Naive thymus-derived CD4-positive, alpha-beta T cell (primary cell): Measurements from ENCODE around the gene OTOR. TPM values are rescaled to one million over a fixed set of nuclear protein-coding genes. Genes with fewer than 3 reads are reported as not detected.

Experiments
- ATAC-seq: fragments of 150-1000 bp; cut with Tn5 transposase; 2 replicates; pipeline ENCODE4 v1.10.0; 2021; ENCODE audit warnings: mild to moderate bottlenecking, moderate library complexity
- CTCF ChIA-PET: fragments of 350-600 bp; sonication (Branson Sonifier 250); formaldehyde crosslinking; loops from one replicate; lab custom pipeline; 2021; ENCODE audit warnings: antibody characterized with exemption; lab: Charles Lee
- POLR2A ChIA-PET: fragments of 350-600 bp; sonication (Branson Sonifier 250); formaldehyde crosslinking; loops from one replicate; lab custom pipeline; 2021; ENCODE audit warnings: antibody characterized with exemption, inconsistent platforms; lab: Charles Lee
- DNase-seq, 9 donors: peaks; one replicate each; pipeline versions ENCODE4 v3.0.0 to v3.0.0-alpha.2; 2020 to 2022; ENCODE audit warnings: mixed read lengths in 1 of 9
- H3K27ac ChIP-seq: one replicate; pipeline ENCODE4 v1.7.0; 2013; ENCODE audit warnings: mild to moderate bottlenecking, low read depth, low read length, moderate library complexity
- H3K27me3 ChIP-seq, 2 donors: one replicate each; pipeline ENCODE4 v1.7.0; 2013; ENCODE audit warnings: low read length in 2 of 2, mild to moderate bottlenecking in 2 of 2, moderate library complexity in 2 of 2; ENCODE audit not compliant: control insufficient read depth in 2 of 2, insufficient read depth in 2 of 2
- H3K36me3 ChIP-seq, 3 experiments: 1 replicate in 2 of 3; 2 replicates in 1 of 3; pipeline ENCODE4 v1.7.0; 2013; ENCODE audit warnings: low read length in 3 of 3, mild to moderate bottlenecking in 3 of 3, moderate library complexity in 1 of 3; ENCODE audit not compliant: insufficient read depth in 3 of 3, control insufficient read depth in 2 of 3
- H3K4me1 ChIP-seq, 2 donors: one replicate each; pipeline ENCODE4 v1.7.0; 2013; ENCODE audit warnings: low read length in 2 of 2, mild to moderate bottlenecking in 2 of 2, moderate library complexity in 1 of 2; ENCODE audit not compliant: control insufficient read depth in 2 of 2, insufficient read depth in 2 of 2
- H3K4me3 ChIP-seq: 2 replicates; pipeline ENCODE4 v1.7.0; 2013; ENCODE audit warnings: mild to moderate bottlenecking, low read length
- H3K9me3 ChIP-seq, 3 experiments: 1 replicate in 2 of 3; 2 replicates in 1 of 3; pipeline ENCODE4 v1.7.0; 2013; ENCODE audit warnings: low read length in 3 of 3; ENCODE audit not compliant: control insufficient read depth in 2 of 3
- H3K27ac Mint-ChIP-seq, 9 donors: one replicate each; pipeline ENCODE4 v1.8.0; 2020 to 2022; ENCODE audit warnings: mixed read lengths in 9 of 9, mild to moderate bottlenecking in 8 of 9, moderate library complexity in 5 of 9, inconsistent platforms in 2 of 9
- H3K27me3 Mint-ChIP-seq, 5 donors: one replicate each; pipeline ENCODE4 v1.8.0; 2021 to 2022; ENCODE audit warnings: mixed read lengths in 5 of 5, mild to moderate bottlenecking in 1 of 5
- H3K36me3 Mint-ChIP-seq, 5 donors: one replicate each; pipeline ENCODE4 v1.8.0; 2020 to 2022; ENCODE audit warnings: mixed read lengths in 5 of 5, mild to moderate bottlenecking in 3 of 5, inconsistent platforms in 1 of 5
- H3K4me1 Mint-ChIP-seq, 7 donors: one replicate each; pipeline ENCODE4 v1.8.0; 2020 to 2022; ENCODE audit warnings: mixed read lengths in 7 of 7, mild to moderate bottlenecking in 3 of 7, inconsistent platforms in 1 of 7
- H3K4me3 Mint-ChIP-seq, 10 donors: one replicate each; pipeline ENCODE4 v1.8.0; 2020 to 2022; ENCODE audit warnings: mild to moderate bottlenecking in 10 of 10, mixed read lengths in 10 of 10, moderate library complexity in 6 of 10, inconsistent platforms in 2 of 10
- H3K9me3 Mint-ChIP-seq, 11 donors: one replicate each; pipeline ENCODE4 v1.8.0; 2020 to 2022; ENCODE audit warnings: mixed read lengths in 11 of 11, mild to moderate bottlenecking in 4 of 11, inconsistent platforms in 1 of 11, moderate library complexity in 1 of 11
- intact Hi-C, 2 donors: fragments of 100-400 bp; cut with micrococcal nuclease; formaldehyde crosslinking; loops; one replicate each; pipeline ENCODE4 v1.15.1; 2023
- polyA plus RNA-seq, 2 donors: library from polyadenylated mRNA; unstranded; fragments of 300-500 nt; fragmentation: Illumina TruSeq; gene quantifications; one replicate each; pipeline ENCODE4 v1.2.3, GENCODE V29; 2021
- total RNA-seq, 6 experiments: library from RNA in 5 of 6; stranded (reverse) in 5 of 6; gene quantifications; 1 replicate in 5 of 6; 2 replicates in 1 of 6; pipeline ENCODE4 v1.2.3 and lab custom pipeline; 2021 to 2026

OTOR gene
- total and polyA plus RNA-seq, 7 experiments from 2014 or later = not detected

GRCh38 chr20:16709017-16709416 lies 39.1 kb upstream of the OTOR start:
- DNase-seq (peak in 7 of 9 donors; percentile 16 to 62 (median 45)), ATAC-seq (peak; percentile 79)
- H3K4me3 Mint-ChIP-seq = peak overlapping the region in 9 of 10 donors; percentile 25 to 81 (median 63)
- peak overlapping the region in 7 of 9 donors; percentile 32 to 79 (median 45) for H3K27ac Mint-ChIP-seq
- no peak overlapping the region for H3K27ac ChIP-seq
- H3K4me1 ChIP-seq = peaks cover 17 to 27% of the 10 kb centered on the region in 2 donors
- H3K27me3 ChIP-seq = no peaks in the 10 kb centered on the region
- peaks cover 0 to 40% (median 9%) of the 10 kb centered on the region in 5 donors for H3K27me3 Mint-ChIP-seq
- ChIA-PET CTCF (no interaction called here), POLR2A (interaction anchor here (2.5 kb wide), 1 partner anchor 20 kb away, joined by 13 read pairs; the partner anchor contains the start of gene SNRPB2)
- intact Hi-C loops = loop anchor here (1.0 to 5.0 kb wide), 2 partner anchors 20 to 33 kb away; no protein-coding TSS in a partner anchor
- H3K36me3 ChIP-seq = no peaks in the 10 kb centered on the region
- H3K36me3 Mint-ChIP-seq = peaks cover 0 to 21% (median 0%) of the 10 kb centered on the region in 5 donors
- H3K9me3 Mint-ChIP-seq = peaks cover 0 to 17% (median 0%) of the 10 kb centered on the region in 11 donors
- no peaks in the 10 kb centered on the region for H3K9me3 ChIP-seq
- H3K4me1 Mint-ChIP-seq = peaks cover 26 to 52% (median 42%) of the 10 kb centered on the region in 7 donors
- H3K4me3 ChIP-seq = no peak overlapping the region

- H3K4me1 Mint-ChIP-seq = peaks cover 26 to 52% (median 42%) of the 10 kb centered on the region in 7 donors
- H3K36me3 Mint-ChIP-seq = peaks cover 0 to 15% (median 0%) of the 10 kb centered on the region in 5 donors
- H3K4me3 Mint-ChIP-seq = no peak overlapping the region
- no peak for ATAC-seq
- H3K9me3 Mint-ChIP-seq = peaks cover 0 to 12% (median 0%) of the 10 kb centered on the region in 11 donors
- DNase-seq = no peak
- Histone ChIP-seq H3K27me3 (no peaks in the 10 kb centered on the region), H3K36me3 (no peaks in the 10 kb centered on the region), H3K4me3 (no peak overlapping the region), H3K27ac (no peak overlapping the region), H3K9me3 (no peaks in the 10 kb centered on the region), H3K4me1 (peaks cover 17 to 27% of the 10 kb centered on the region in 2 donors)
- ChIA-PET CTCF (no interaction called here), POLR2A (interaction anchor here (0.6 to 1.8 kb wide), 2 partner anchors 16 to 19 kb away, joined by 3 read pairs; partner anchors contain the start of gene SNRPB2)
- peaks cover 7 to 53% (median 12%) of the 10 kb centered on the region in 5 donors for H3K27me3 Mint-ChIP-seq
- intact Hi-C loops = no loop called here
- no peak overlapping the region for H3K27ac Mint-ChIP-seq
Measured at GRCh38 chr20:16710781-16711180, 37.4 kb upstream of the OTOR start.

GRCh38 chr20:16711661-16712258 lies 36.4 kb upstream of the OTOR start:
- Mint-ChIP-seq H3K27me3 (peaks cover 13 to 62% (median 18%) of the 10 kb centered on the region in 5 donors), H3K9me3 (peaks cover 0 to 8% (median 0%) of the 10 kb centered on the region in 11 donors), H3K36me3 (peaks cover 0 to 11% (median 0%) of the 10 kb centered on the region in 5 donors), H3K27ac (no peak overlapping the region), H3K4me3 (no peak overlapping the region), H3K4me1 (peaks cover 26 to 43% (median 37%) of the 10 kb centered on the region in 7 donors)
- no peaks in the 10 kb centered on the region for H3K27me3 ChIP-seq
- H3K36me3 ChIP-seq = no peaks in the 10 kb centered on the region
- no peak for DNase-seq
- CTCF ChIA-PET = no interaction called here
- no peak overlapping the region for H3K27ac ChIP-seq
- intact Hi-C loops = no loop called here
- H3K4me3 ChIP-seq = no peak overlapping the region
- POLR2A ChIA-PET = interaction anchor here (1.8 kb wide), 1 partner anchor 18 kb away, joined by 3 read pairs; the partner anchor contains the start of gene SNRPB2
- peaks cover 17 to 27% of the 10 kb centered on the region in 2 donors for H3K4me1 ChIP-seq
- H3K9me3 ChIP-seq = no peaks in the 10 kb centered on the region
- no peak for ATAC-seq

GRCh38 chr20:16712511-16712947 lies 35.6 kb upstream of the OTOR start:
- CTCF ChIA-PET = no interaction called here
- no peaks in the 10 kb centered on the region for H3K9me3 ChIP-seq
- H3K27me3 ChIP-seq = no peaks in the 10 kb centered on the region
- DNase-seq (no peak), ATAC-seq (no peak)
- Mint-ChIP-seq H3K27ac (no peak overlapping the region), H3K9me3 (peaks cover 0 to 5% (median 0%) of the 10 kb centered on the region in 11 donors), H3K4me1 (peaks cover 21 to 37% (median 30%) of the 10 kb centered on the region in 7 donors), H3K27me3 (peaks cover 13 to 61% (median 18%) of the 10 kb centered on the region in 5 donors), H3K36me3 (peaks cover 0 to 10% (median 0%) of the 10 kb centered on the region in 5 donors), H3K4me3 (no peak overlapping the region)
- intact Hi-C loops = no loop called here
- no peaks in the 10 kb centered on the region for H3K36me3 ChIP-seq
- no peak overlapping the region for H3K4me3 ChIP-seq
- no peak overlapping the region for H3K27ac ChIP-seq
- peaks cover 17 to 24% of the 10 kb centered on the region in 2 donors for H3K4me1 ChIP-seq
- POLR2A ChIA-PET = no interaction called here

GRCh38 chr20:16713066-16713465 lies 35.1 kb upstream of the OTOR start:
- Mint-ChIP-seq H3K4me1 (peaks cover 15 to 32% (median 25%) of the 10 kb centered on the region in 7 donors), H3K27ac (no peak overlapping the region), H3K4me3 (no peak overlapping the region), H3K9me3 (peaks cover 0 to 5% (median 0%) of the 10 kb centered on the region in 11 donors), H3K36me3 (peaks cover 0 to 9% (median 0%) of the 10 kb centered on the region in 5 donors), H3K27me3 (peaks cover 13 to 60% (median 18%) of the 10 kb centered on the region in 5 donors)
- ATAC-seq (no peak), DNase-seq (no peak)
- no peak overlapping the region for H3K27ac ChIP-seq
- ChIA-PET POLR2A (no interaction called here), CTCF (no interaction called here)
- peaks cover 17 to 19% of the 10 kb centered on the region in 2 donors for H3K4me1 ChIP-seq
- no peaks in the 10 kb centered on the region for H3K27me3 ChIP-seq
- H3K9me3 ChIP-seq = no peaks in the 10 kb centered on the region
- no peak overlapping the region for H3K4me3 ChIP-seq
- intact Hi-C loops = no loop called here
- H3K36me3 ChIP-seq = no peaks in the 10 kb centered on the region

- H3K27me3 Mint-ChIP-seq = peaks cover 16 to 63% (median 25%) of the 10 kb centered on the region in 5 donors
- peaks cover 4 to 20% (median 13%) of the 10 kb centered on the region in 7 donors for H3K4me1 Mint-ChIP-seq
- intact Hi-C loops = no loop called here
- H3K4me1 ChIP-seq = peaks cover 6 to 8% of the 10 kb centered on the region in 2 donors
- H3K27me3 ChIP-seq = no peaks in the 10 kb centered on the region
- CTCF ChIA-PET = no interaction called here
- H3K36me3 ChIP-seq = no peaks in the 10 kb centered on the region
- H3K36me3 Mint-ChIP-seq = peaks cover 0 to 4% (median 0%) of the 10 kb centered on the region in 5 donors
- no peak overlapping the region for H3K4me3 ChIP-seq
- H3K27ac ChIP-seq = no peak overlapping the region
- H3K9me3 Mint-ChIP-seq = peaks cover 0 to 4% (median 0%) of the 10 kb centered on the region in 11 donors
- DNase-seq (no peak), ATAC-seq (no peak)
- no peak overlapping the region for H3K4me3 Mint-ChIP-seq
- no peak overlapping the region for H3K27ac Mint-ChIP-seq
- POLR2A ChIA-PET = no interaction called here
- H3K9me3 ChIP-seq = no peaks in the 10 kb centered on the region
Measured at GRCh38 chr20:16714242-16714641, 33.9 kb upstream of the OTOR start.
